Loucy (cell line): ENCODE results near the gene TFPI.

Experiments used
- H2AFZ ChIP-seq: fragments of 200-600 bp; sonication (generic); 2 replicates; pipeline ENCODE4 v1.6.0; 2016; ENCODE audit warnings: antibody characterized with exemption, mild to moderate bottlenecking, low read length, moderate library complexity
- H3F3A ChIP-seq: fragments of 200-600 bp; 2 replicates; pipeline ENCODE4 v1.6.0; 2016; ENCODE audit warnings: antibody characterized with exemption, low read depth, mild to moderate bottlenecking
- H3K27me3 ChIP-seq: fragments of 200-600 bp; sonication (generic); 2 replicates; pipeline ENCODE4 v1.6.1; 2014; ENCODE audit warnings: low read length, mild to moderate bottlenecking; ENCODE audit not compliant: insufficient read depth, poor library complexity, severe bottlenecking
- H3K36me3 ChIP-seq: fragments of 200-600 bp; sonication (generic); 2 replicates; pipeline ENCODE4 v1.6.1; 2016; ENCODE audit warnings: low read length; ENCODE audit not compliant: insufficient read depth
- H3K4me1 ChIP-seq: fragments of 200-600 bp; sonication (generic); 2 replicates; pipeline ENCODE4 v1.5.1; 2014; ENCODE audit warnings: low read length, mild to moderate bottlenecking; ENCODE audit not compliant: insufficient read depth, poor library complexity, severe bottlenecking
- H3K4me2 ChIP-seq: fragments of 200-600 bp; sonication (generic); 2 replicates; pipeline ENCODE4 v1.6.0; 2014; ENCODE audit warnings: antibody characterized with exemption, low read length, low read depth, mild to moderate bottlenecking; ENCODE audit not compliant: poor library complexity, severe bottlenecking
- H3K4me3 ChIP-seq: fragments of 200-600 bp; sonication (generic); 2 replicates; pipeline ENCODE4 v1.5.1; 2014; ENCODE audit warnings: low read length, mild to moderate bottlenecking, mixed read lengths; ENCODE audit not compliant: poor library complexity, severe bottlenecking
- H3K79me2 ChIP-seq: fragments of 200-600 bp; sonication (generic); 2 replicates; pipeline ENCODE4 v1.6.1; 2014; ENCODE audit warnings: low read length; ENCODE audit not compliant: insufficient read depth
- H3K9ac ChIP-seq: fragments of 200-600 bp; sonication (generic); 2 replicates; pipeline ENCODE4 v1.6.0; 2014; ENCODE audit warnings: mild to moderate bottlenecking, low read depth, low read length, moderate library complexity; ENCODE audit not compliant: poor library complexity, severe bottlenecking
- H3K9me2 ChIP-seq: fragments of 200-600 bp; sonication (generic); replicated peaks from 2 replicates; pipeline ENCODE4 v1.6.1; 2016; ENCODE audit warnings: low read depth, low read length, mixed read lengths
- H3K9me3 ChIP-seq: fragments of 200-600 bp; sonication (generic); 2 replicates; pipeline ENCODE4 v1.6.1; 2014; ENCODE audit warnings: mild to moderate bottlenecking, antibody characterized with exemption, low read length, low read depth; ENCODE audit not compliant: insufficient read depth
- H4K20me1 ChIP-seq: fragments of 200-600 bp; sonication (generic); 2 replicates; pipeline ENCODE4 v1.6.0; 2014; ENCODE audit warnings: antibody characterized with exemption, low read length, mild to moderate bottlenecking; ENCODE audit not compliant: insufficient read depth, poor library complexity, severe bottlenecking
- EZH2phosphoT487 ChIP-seq: fragments of 200-600 bp; IDR thresholded peaks from 2 replicates; pipeline ENCODE4 v1.6.1; 2018; ENCODE audit warnings: antibody characterized with exemption, mild to moderate bottlenecking, moderate library complexity, borderline replicate concordance
- TF ChIP-seq, protein P1 (sequence below): fragments of 200-600 bp; sonication (generic); conservative IDR thresholded peaks from 2 replicates; pipeline ENCODE4 v1.5.1; 2014; ENCODE audit warnings: mild to moderate bottlenecking, antibody characterized with exemption, low read length

TFPI gene

DNA sequence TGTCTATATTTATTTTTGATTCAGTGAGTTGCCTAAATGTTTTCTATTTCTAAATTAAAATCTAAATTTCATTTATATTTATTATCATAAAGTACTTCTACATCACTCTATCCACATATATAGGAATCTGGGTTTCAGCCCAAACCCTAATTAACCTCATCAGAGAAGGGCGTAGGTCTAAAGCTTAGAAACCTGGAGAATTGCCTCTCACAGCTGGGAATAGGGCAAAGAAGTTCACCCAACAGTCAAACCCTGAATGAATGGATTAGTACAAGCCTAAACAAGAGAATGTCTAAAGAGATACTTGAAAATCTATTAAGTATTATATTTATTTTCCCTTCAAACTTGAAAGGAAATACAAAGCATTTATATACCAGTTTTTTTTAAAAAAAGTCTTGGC, 26.2 kb downstream of the TFPI start:
- TF ChIP-seq, protein P1, sequence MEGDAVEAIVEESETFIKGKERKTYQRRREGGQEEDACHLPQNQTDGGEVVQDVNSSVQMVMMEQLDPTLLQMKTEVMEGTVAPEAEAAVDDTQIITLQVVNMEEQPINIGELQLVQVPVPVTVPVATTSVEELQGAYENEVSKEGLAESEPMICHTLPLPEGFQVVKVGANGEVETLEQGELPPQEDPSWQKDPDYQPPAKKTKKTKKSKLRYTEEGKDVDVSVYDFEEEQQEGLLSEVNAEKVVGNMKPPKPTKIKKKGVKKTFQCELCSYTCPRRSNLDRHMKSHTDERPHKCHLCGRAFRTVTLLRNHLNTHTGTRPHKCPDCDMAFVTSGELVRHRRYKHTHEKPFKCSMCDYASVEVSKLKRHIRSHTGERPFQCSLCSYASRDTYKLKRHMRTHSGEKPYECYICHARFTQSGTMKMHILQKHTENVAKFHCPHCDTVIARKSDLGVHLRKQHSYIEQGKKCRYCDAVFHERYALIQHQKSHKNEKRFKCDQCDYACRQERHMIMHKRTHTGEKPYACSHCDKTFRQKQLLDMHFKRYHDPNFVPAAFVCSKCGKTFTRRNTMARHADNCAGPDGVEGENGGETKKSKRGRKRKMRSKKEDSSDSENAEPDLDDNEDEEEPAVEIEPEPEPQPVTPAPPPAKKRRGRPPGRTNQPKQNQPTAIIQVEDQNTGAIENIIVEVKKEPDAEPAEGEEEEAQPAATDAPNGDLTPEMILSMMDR = no peak
- no peak for TF ChIP-seq EZH2phosphoT487
- H4K20me1 ChIP-seq = no peaks in the 10 kb centered on the region
- no peaks in the 10 kb centered on the region for H3K9me3 ChIP-seq
- no peaks in the 10 kb centered on the region for H3K79me2 ChIP-seq
- no peak overlapping the region for H3K9ac ChIP-seq
- no peak overlapping the region for H3K4me2 ChIP-seq
- no peaks in the 10 kb centered on the region for H3K9me2 ChIP-seq
- H3K4me1 ChIP-seq = peaks cover 4% of the 10 kb centered on the region
- no peaks in the 10 kb centered on the region for H3K36me3 ChIP-seq
- H3F3A ChIP-seq = no peaks in the 10 kb centered on the region
- no peak overlapping the region for H3K4me3 ChIP-seq
- H3K27me3 ChIP-seq = no peaks in the 10 kb centered on the region
- H2AFZ ChIP-seq = no peak overlapping the region

DNA sequence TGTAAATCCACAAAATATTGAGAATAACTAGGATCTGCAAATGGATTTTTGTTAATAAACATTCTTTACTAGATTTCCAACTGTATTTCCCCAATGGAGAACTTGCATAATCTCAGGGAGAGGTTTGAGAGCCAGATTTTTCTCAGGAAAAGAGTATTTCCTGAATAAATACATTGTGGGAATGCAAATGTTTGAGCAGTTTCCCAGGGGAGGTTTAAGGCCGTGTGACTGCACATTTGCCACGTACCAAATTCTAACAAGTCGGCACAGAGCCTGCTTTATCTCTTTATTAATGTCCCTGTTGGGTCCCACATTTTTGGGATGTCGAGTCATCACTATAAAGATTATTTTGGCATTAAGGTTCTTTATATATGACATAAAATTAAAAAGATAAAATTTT, 27.0 kb downstream of the TFPI start:
- H3K36me3 ChIP-seq = no peaks in the 10 kb centered on the region
- no peaks in the 10 kb centered on the region for H3K9me3 ChIP-seq
- H3K4me1 ChIP-seq = peaks cover 4% of the 10 kb centered on the region
- H3K27me3 ChIP-seq = no peaks in the 10 kb centered on the region
- no peak overlapping the region for H2AFZ ChIP-seq
- no peaks in the 10 kb centered on the region for H3K79me2 ChIP-seq
- no peak overlapping the region for H3K9ac ChIP-seq
- H3K9me2 ChIP-seq = no peaks in the 10 kb centered on the region
- H3K4me2 ChIP-seq = no peak overlapping the region
- TF ChIP-seq, protein P1 = no peak
- TF ChIP-seq EZH2phosphoT487 = no peak
- H3K4me3 ChIP-seq = no peak overlapping the region
- no peaks in the 10 kb centered on the region for H4K20me1 ChIP-seq
- H3F3A ChIP-seq = no peaks in the 10 kb centered on the region

DNA sequence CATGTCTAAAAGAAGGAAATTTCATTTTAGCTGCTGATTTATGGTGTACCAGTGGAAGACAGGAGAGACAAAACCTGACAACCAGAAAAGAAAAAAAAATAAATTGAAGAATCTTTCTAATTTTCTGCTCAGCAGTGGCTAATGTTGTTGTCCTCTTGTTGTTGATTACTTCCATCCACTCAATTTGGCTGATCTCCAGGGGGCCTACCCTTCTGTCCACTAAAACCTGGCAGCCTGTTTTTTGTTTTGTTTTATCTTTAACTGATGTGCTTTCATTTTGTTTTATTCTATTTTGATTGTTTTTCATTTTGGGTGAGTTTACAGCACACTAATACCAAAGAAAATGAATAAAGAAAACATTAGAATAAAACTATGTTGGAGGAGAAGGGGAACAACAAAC, 27.4 kb downstream of the TFPI start:
- TF ChIP-seq EZH2phosphoT487 = no peak
- TF ChIP-seq, protein P1 = no peak
- Histone ChIP-seq H3K27me3 (no peaks in the 10 kb centered on the region), H3F3A (no peaks in the 10 kb centered on the region), H3K9ac (no peak overlapping the region), H2AFZ (no peak overlapping the region), H3K4me1 (peaks cover 4% of the 10 kb centered on the region), H3K36me3 (no peaks in the 10 kb centered on the region), H4K20me1 (no peaks in the 10 kb centered on the region), H3K9me3 (no peaks in the 10 kb centered on the region), H3K9me2 (no peaks in the 10 kb centered on the region), H3K4me3 (no peak overlapping the region), H3K4me2 (no peak overlapping the region), H3K79me2 (no peaks in the 10 kb centered on the region)
